Stimulated activated memory B cell treated with anti-CD40 and anti-IgM and Interleukin-4, amounts not matched to agents 10 μg/mL and 1 μg/mL and 100 μg/mL, for 72 hours (primary cell): ENCODE data around the gene ZP2.

Source experiments
- ATAC-seq: fragments of 150-1000 bp; cut with Tn5 transposase; 2 replicates; pipeline ENCODE4 v1.10.0; 2021
- H3K27ac Mint-ChIP-seq: one replicate; pipeline ENCODE4 v1.8.0; 2022; ENCODE audit warnings: mild to moderate bottlenecking, mixed read lengths
- H3K27me3 Mint-ChIP-seq: one replicate; pipeline ENCODE4 v1.8.0; 2022; ENCODE audit warnings: mixed read lengths
- H3K36me3 Mint-ChIP-seq: one replicate; pipeline ENCODE4 v1.8.0; 2022; ENCODE audit warnings: mixed read lengths
- H3K4me1 Mint-ChIP-seq: one replicate; pipeline ENCODE4 v1.8.0; 2022; ENCODE audit warnings: mixed read lengths
- H3K4me3 Mint-ChIP-seq: one replicate; pipeline ENCODE4 v1.8.0; 2022; ENCODE audit warnings: mild to moderate bottlenecking, moderate library complexity, mixed read lengths
- H3K9me3 Mint-ChIP-seq: one replicate; pipeline ENCODE4 v1.8.0; 2022; ENCODE audit warnings: mixed read lengths

ZP2 gene

DNA sequence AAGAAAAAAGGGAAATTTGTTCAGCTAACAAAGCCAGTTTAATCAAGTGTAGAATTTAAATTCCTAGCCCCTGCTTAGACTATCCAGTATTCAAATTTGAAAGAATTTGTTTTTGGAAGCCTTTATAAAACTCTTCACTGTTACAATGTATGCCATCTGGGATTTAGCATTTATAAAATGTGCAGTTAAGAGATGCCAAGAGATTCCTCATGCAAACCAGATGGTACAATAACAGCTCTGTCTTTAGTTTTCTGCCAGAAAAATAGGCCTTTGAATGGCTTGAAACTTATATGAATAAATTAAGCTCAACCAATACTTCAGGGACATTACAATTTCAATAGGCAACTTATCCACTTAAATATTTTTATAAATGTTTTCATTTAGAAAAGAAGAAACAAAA, 15.4 kb upstream of the ZP2 start:
- Mint-ChIP-seq H3K36me3 (no peaks in the 10 kb centered on the region), H3K4me3 (no peak overlapping the region), H3K27me3 (peaks cover 48% of the 10 kb centered on the region), H3K4me1 (peaks cover 6% of the 10 kb centered on the region), H3K27ac (no peak overlapping the region), H3K9me3 (no peaks in the 10 kb centered on the region)
- no peak for ATAC-seq

- Mint-ChIP-seq H3K9me3 (no peaks in the 10 kb centered on the region), H3K27ac (no peak overlapping the region), H3K27me3 (peaks cover 49% of the 10 kb centered on the region), H3K4me1 (peaks cover 6% of the 10 kb centered on the region), H3K36me3 (no peaks in the 10 kb centered on the region), H3K4me3 (no peak overlapping the region)
- no peak for ATAC-seq
Measured at GRCh38 chr16:21224800-21225199, 13.4 kb upstream of the ZP2 start.

GRCh38 chr16:21223787-21224186, 12.4 kb upstream of the ZP2 start:
- Mint-ChIP-seq H3K27me3 (peaks cover 48% of the 10 kb centered on the region), H3K27ac (no peak overlapping the region)

GRCh38 chr16:21222495-21223337, 11.3 kb upstream of the ZP2 start:
- no peak for ATAC-seq
- no peaks in the 10 kb centered on the region for H3K36me3 Mint-ChIP-seq
- no peak overlapping the region for H3K27ac Mint-ChIP-seq
- peaks cover 6% of the 10 kb centered on the region for H3K4me1 Mint-ChIP-seq
- no peaks in the 10 kb centered on the region for H3K9me3 Mint-ChIP-seq
- no peak overlapping the region for H3K4me3 Mint-ChIP-seq
- H3K27me3 Mint-ChIP-seq = peaks cover 48% of the 10 kb centered on the region

More at GRCh38 chr16:21223787-21224186, 12.4 kb upstream of the ZP2 start:
- Mint-ChIP-seq H3K9me3 (no peaks in the 10 kb centered on the region), H3K4me3 (no peak overlapping the region), H3K36me3 (no peaks in the 10 kb centered on the region), H3K4me1 (peaks cover 6% of the 10 kb centered on the region)
- no peak for ATAC-seq

DNA sequence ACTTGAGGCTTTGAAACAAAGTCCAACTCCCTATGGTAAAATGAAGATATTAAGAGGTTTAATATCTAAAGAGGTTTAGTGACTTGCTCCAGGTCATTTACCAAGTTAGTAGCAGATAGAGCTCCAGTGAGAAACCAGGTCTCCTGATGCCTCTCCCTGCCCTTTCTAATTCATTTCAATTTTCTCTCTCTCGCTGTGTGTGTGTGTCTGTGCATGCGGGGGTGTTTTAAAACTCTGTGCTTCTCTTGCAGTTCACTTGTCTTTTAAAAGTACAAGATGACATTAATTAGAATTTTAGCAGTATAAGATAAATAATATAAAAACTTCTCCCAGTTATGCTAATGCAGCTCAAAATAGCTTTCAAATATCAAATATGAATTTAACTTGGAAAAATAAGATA, 8.2 kb upstream of the ZP2 start:
- no peak for ATAC-seq
- peaks cover 2% of the 10 kb centered on the region for H3K4me1 Mint-ChIP-seq
- H3K27ac Mint-ChIP-seq = no peak overlapping the region
- peaks cover 47% of the 10 kb centered on the region for H3K27me3 Mint-ChIP-seq
- H3K36me3 Mint-ChIP-seq = no peaks in the 10 kb centered on the region
- no peak overlapping the region for H3K4me3 Mint-ChIP-seq
- no peaks in the 10 kb centered on the region for H3K9me3 Mint-ChIP-seq

DNA sequence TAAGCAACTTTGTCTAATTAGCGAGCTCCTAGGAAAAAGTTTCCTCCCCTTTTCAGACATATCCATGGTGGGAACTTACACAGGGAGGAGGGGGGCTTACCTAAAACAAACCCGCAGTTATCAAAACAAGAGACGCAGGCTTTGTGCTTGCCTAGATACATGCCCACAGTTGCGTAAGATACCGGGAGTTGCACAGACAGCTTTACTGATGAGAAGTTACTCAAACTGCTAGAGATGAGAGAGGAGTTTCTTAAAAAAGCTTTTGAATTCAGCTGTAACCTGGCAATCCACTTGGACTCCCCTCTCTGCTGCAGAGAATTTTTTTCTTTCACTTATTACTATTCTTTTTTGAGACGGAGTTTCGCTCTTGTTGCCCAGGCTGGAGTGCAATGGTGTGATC, 6.8 kb upstream of the ZP2 start:
- H3K4me3 Mint-ChIP-seq = no peak overlapping the region
- no peaks in the 10 kb centered on the region for H3K9me3 Mint-ChIP-seq
- no peaks in the 10 kb centered on the region for H3K4me1 Mint-ChIP-seq
- peaks cover 45% of the 10 kb centered on the region for H3K27me3 Mint-ChIP-seq
- ATAC-seq = no peak
- no peaks in the 10 kb centered on the region for H3K36me3 Mint-ChIP-seq
- no peak overlapping the region for H3K27ac Mint-ChIP-seq

GRCh38 chr16:21217121-21217520, 5.7 kb upstream of the ZP2 start:
- Mint-ChIP-seq H3K9me3 (no peaks in the 10 kb centered on the region), H3K27ac (no peak overlapping the region), H3K4me3 (no peak overlapping the region), H3K27me3 (peaks cover 40% of the 10 kb centered on the region), H3K4me1 (no peaks in the 10 kb centered on the region), H3K36me3 (no peaks in the 10 kb centered on the region)
- no peak for ATAC-seq

DNA sequence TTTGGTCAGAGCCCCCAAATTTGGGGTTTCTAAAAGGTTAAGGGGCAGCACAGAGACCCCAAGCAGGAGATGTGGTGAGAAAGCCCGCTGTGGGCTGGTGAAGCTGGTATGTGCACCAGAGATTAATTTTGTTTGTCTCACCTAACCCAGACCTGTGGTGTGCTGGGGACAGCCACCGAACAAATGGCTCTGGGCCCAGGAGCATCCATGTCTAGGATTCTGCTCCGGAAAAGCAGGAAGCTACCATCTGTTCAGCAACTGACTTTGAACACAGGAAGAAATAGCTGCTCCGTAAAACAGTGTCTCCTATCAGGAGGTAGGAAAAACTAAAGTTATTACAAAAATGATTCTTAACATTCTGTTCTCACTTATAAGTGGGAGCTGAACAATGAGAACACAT, 2.7 kb upstream of the ZP2 start:
- Mint-ChIP-seq H3K27me3 (peaks cover 34% of the 10 kb centered on the region), H3K27ac (no peak overlapping the region), H3K4me3 (no peak overlapping the region), H3K36me3 (no peaks in the 10 kb centered on the region), H3K9me3 (no peaks in the 10 kb centered on the region), H3K4me1 (no peaks in the 10 kb centered on the region)
- ATAC-seq = no peak

- no peaks in the 10 kb centered on the region for H3K4me1 Mint-ChIP-seq
Measured at GRCh38 chr16:21208446-21209230, 2.7 kb downstream of the ZP2 start.

GRCh38 chr16:21206550-21206949, 4.8 kb downstream of the ZP2 start:
- no peak overlapping the region for H3K27ac Mint-ChIP-seq
- H3K9me3 Mint-ChIP-seq = no peaks in the 10 kb centered on the region
- no peaks in the 10 kb centered on the region for H3K36me3 Mint-ChIP-seq
- H3K4me3 Mint-ChIP-seq = no peak overlapping the region
- H3K27me3 Mint-ChIP-seq = peaks cover 8% of the 10 kb centered on the region
- H3K4me1 Mint-ChIP-seq = no peaks in the 10 kb centered on the region
- ATAC-seq = no peak

More at GRCh38 chr16:21208446-21209230, 2.7 kb downstream of the ZP2 start:
- ATAC-seq = no peak
- Mint-ChIP-seq H3K36me3 (no peaks in the 10 kb centered on the region), H3K9me3 (no peaks in the 10 kb centered on the region), H3K27me3 (peaks cover 22% of the 10 kb centered on the region), H3K4me3 (no peak overlapping the region), H3K27ac (no peak overlapping the region)

DNA sequence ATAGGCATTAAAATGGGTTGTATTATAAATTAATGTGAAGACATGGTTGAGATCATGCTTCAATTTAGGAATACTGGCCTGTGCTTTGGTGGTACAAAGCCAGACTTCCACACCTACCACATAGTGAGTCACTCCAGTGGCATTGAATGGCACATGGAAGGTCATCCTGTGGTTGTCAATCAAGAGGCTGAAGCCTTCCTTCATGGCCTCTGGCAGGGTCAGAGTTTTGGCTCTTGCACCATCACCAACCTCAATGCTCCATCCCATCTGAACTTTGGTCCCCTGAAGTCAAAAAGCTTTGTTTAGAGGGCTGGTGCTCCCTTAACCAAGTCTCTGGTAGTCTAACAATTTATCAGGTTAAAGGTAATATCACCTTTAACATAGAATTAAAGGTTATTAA, 6.1 kb downstream of the ZP2 start:
- H3K4me3 Mint-ChIP-seq = no peak overlapping the region
- peaks cover 13% of the 10 kb centered on the region for H3K27me3 Mint-ChIP-seq
- H3K36me3 Mint-ChIP-seq = no peaks in the 10 kb centered on the region
- no peaks in the 10 kb centered on the region for H3K9me3 Mint-ChIP-seq
- no peaks in the 10 kb centered on the region for H3K4me1 Mint-ChIP-seq
- H3K27ac Mint-ChIP-seq = no peak overlapping the region
- ATAC-seq = no peak

DNA sequence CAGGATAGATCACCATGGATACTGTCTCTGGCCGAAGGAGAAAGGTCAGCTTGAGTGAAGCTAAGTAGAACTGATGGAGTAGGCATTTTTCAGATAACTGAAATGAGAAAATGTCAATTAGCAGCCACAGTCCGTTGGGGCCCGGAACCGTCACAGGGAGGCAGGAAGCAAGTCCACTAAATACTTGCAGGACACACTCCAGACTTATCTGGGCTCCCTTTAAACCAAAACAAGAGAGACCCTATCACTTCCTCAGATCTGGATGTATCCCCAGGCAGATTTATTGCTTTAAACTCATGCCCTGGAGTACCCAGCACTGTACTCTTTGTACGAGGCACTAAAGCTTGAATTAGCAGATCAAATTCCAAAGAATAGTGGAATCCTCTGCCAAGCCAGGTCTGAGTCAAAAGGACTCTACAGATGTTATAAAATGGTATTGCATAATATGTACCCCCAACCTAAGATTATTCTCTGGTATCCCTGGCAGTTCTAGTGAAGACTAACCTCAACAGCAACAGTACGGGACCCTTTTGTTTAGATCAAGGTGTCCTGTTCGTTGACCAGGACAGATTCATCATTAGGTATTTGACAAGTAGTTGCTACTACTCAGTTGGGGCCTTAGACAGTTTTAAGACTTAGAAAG, 8.1 kb downstream of the ZP2 start:
- no peak for ATAC-seq
- Mint-ChIP-seq H3K36me3 (no peaks in the 10 kb centered on the region), H3K9me3 (no peaks in the 10 kb centered on the region), H3K4me3 (no peak overlapping the region), H3K27me3 (peaks cover 33% of the 10 kb centered on the region), H3K27ac (no peak overlapping the region), H3K4me1 (no peaks in the 10 kb centered on the region)

GRCh38 chr16:21199607-21200218, 11.7 kb downstream of the ZP2 start:
- Mint-ChIP-seq H3K27me3 (peaks cover 33% of the 10 kb centered on the region), H3K4me3 (no peak overlapping the region)

GRCh38 chr16:21197621-21198020, 13.8 kb downstream of the ZP2 start:
- peaks cover 24% of the 10 kb centered on the region for H3K4me1 Mint-ChIP-seq
- H3K27me3 Mint-ChIP-seq = peaks cover 33% of the 10 kb centered on the region
- no peaks in the 10 kb centered on the region for H3K9me3 Mint-ChIP-seq
- no peak overlapping the region for H3K4me3 Mint-ChIP-seq
- no peaks in the 10 kb centered on the region for H3K36me3 Mint-ChIP-seq
- no peak for ATAC-seq
- H3K27ac Mint-ChIP-seq = no peak overlapping the region

More at GRCh38 chr16:21199607-21200218, 11.7 kb downstream of the ZP2 start:
- ATAC-seq = no peak
- Mint-ChIP-seq H3K4me1 (peaks cover 18% of the 10 kb centered on the region), H3K9me3 (no peaks in the 10 kb centered on the region), H3K36me3 (no peaks in the 10 kb centered on the region), H3K27ac (no peak overlapping the region)

- no peak for ATAC-seq
- H3K4me3 Mint-ChIP-seq = no peak overlapping the region
- H3K9me3 Mint-ChIP-seq = no peaks in the 10 kb centered on the region
- H3K36me3 Mint-ChIP-seq = no peaks in the 10 kb centered on the region
- H3K4me1 Mint-ChIP-seq = peaks cover 24% of the 10 kb centered on the region
- H3K27me3 Mint-ChIP-seq = peaks cover 33% of the 10 kb centered on the region
- H3K27ac Mint-ChIP-seq = no peak overlapping the region
Measured at GRCh38 chr16:21197112-21197511, 14.3 kb downstream of the ZP2 start.
